ENCODE data around the gene RGS6. TPM values are rescaled to one million over a fixed set of nuclear protein-coding genes. Genes with fewer than 3 reads are reported as not detected.

Gene RGS6
- total and polyA plus RNA-seq, 4 donors = 0.21 to 5.4 (median 0.45) TPM

GRCh38 chr14:71890541-71890940, 41.7 kb upstream of the RGS6 start:
- 88 to 97% methylated on average over 1 of the region's 1 CpG for WGBS, 2 donors
- Histone ChIP-seq H3K4me3 (no peak overlapping the region), H3K9me3 (ENCODE audit: control insufficient read depth in 4 of 4, insufficient read depth in 3 of 4, low read length in 3 of 4) (no peaks in the 10 kb centered on the region), H3K27me3 (ENCODE audit: control insufficient read depth in 3 of 3, insufficient read depth in 3 of 3, low read length in 2 of 3) (no peaks in the 10 kb centered on the region), H3K4me1 (ENCODE audit: control insufficient read depth in 5 of 5, insufficient read depth in 5 of 5, low read length in 5 of 5) (no peaks in the 10 kb centered on the region), H3K27ac (ENCODE audit: low read depth in 1 of 2, low read length in 1 of 2) (no peak overlapping the region), H3K9ac (ENCODE audit: insufficient read depth in 1 of 2, low read length in 2 of 2) (no peak overlapping the region), H3K36me3 (ENCODE audit: control insufficient read depth in 4 of 4, insufficient read depth in 4 of 4, low read length in 4 of 4) (no peaks in the 10 kb centered on the region)
- ATAC-seq (ENCODE audit: insufficient read depth, low FRiP score) (no peak), DNase-seq (no peak)
- TF ChIP-seq, protein P1, sequence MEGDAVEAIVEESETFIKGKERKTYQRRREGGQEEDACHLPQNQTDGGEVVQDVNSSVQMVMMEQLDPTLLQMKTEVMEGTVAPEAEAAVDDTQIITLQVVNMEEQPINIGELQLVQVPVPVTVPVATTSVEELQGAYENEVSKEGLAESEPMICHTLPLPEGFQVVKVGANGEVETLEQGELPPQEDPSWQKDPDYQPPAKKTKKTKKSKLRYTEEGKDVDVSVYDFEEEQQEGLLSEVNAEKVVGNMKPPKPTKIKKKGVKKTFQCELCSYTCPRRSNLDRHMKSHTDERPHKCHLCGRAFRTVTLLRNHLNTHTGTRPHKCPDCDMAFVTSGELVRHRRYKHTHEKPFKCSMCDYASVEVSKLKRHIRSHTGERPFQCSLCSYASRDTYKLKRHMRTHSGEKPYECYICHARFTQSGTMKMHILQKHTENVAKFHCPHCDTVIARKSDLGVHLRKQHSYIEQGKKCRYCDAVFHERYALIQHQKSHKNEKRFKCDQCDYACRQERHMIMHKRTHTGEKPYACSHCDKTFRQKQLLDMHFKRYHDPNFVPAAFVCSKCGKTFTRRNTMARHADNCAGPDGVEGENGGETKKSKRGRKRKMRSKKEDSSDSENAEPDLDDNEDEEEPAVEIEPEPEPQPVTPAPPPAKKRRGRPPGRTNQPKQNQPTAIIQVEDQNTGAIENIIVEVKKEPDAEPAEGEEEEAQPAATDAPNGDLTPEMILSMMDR (IDR thresholded peaks at IDR 0.05; ENCODE audit: control extremely low read depth, extremely low read depth) = no peak

- H3K4me3 ChIP-seq = no peak overlapping the region
- no peak overlapping the region for H3K27ac ChIP-seq (ENCODE audit: low read depth in 1 of 2, low read length in 1 of 2)
- WGBS, 2 donors = 89 to 95% methylated on average over 6 of the region's 6 CpGs
- H3K36me3 ChIP-seq (ENCODE audit: control insufficient read depth in 4 of 4, insufficient read depth in 4 of 4, low read length in 4 of 4) = no peaks in the 10 kb centered on the region
- no peak for ATAC-seq (ENCODE audit: insufficient read depth, low FRiP score)
- no peaks in the 10 kb centered on the region for H3K27me3 ChIP-seq (ENCODE audit: control insufficient read depth in 3 of 3, insufficient read depth in 3 of 3, low read length in 2 of 3)
- TF ChIP-seq, protein P1 (IDR thresholded peaks at IDR 0.05; ENCODE audit: control extremely low read depth, extremely low read depth) = no peak
- no peaks in the 10 kb centered on the region for H3K9me3 ChIP-seq (ENCODE audit: control insufficient read depth in 4 of 4, insufficient read depth in 3 of 4, low read length in 3 of 4)
- DNase-seq = no peak
- H3K4me1 ChIP-seq (ENCODE audit: control insufficient read depth in 5 of 5, insufficient read depth in 5 of 5, low read length in 5 of 5) = peaks cover 0 to 1% (median 0%) of the 10 kb centered on the region in 5 donors
- H3K9ac ChIP-seq (ENCODE audit: insufficient read depth in 1 of 2, low read length in 2 of 2) = no peak overlapping the region
These were observed 41.0 kb upstream of the RGS6 start for GRCh38 chr14:71891185-71891584.

DNA sequence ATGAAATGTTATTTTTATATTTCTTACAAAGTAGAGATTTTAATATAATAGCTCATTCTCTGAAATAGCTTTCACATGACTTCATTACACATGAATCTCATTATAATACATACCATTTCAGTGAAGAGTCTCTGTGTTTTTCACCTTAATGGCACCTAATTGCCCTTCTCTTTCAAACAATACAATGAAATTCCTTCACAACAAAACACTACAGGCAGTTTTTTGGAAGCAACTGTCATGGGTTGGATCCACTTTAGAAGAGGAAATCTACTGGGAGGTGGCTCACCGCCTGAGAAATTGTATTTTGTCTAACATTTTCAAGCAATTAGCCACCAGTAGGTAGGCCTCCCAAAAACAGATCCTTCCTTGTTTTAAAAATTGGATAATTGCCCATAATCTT, 40.3 kb upstream of the RGS6 start:
- H3K36me3 ChIP-seq (ENCODE audit: control insufficient read depth in 4 of 4, insufficient read depth in 4 of 4, low read length in 4 of 4) = no peaks in the 10 kb centered on the region
- no peak overlapping the region for H3K27ac ChIP-seq (ENCODE audit: low read depth in 1 of 2, low read length in 1 of 2)
- 83 to 88% methylated on average over 1 of the region's 1 CpG for WGBS, 2 donors
- TF ChIP-seq, protein P1 (IDR thresholded peaks at IDR 0.05; ENCODE audit: control extremely low read depth, extremely low read depth) = no peak
- H3K27me3 ChIP-seq (ENCODE audit: control insufficient read depth in 3 of 3, insufficient read depth in 3 of 3, low read length in 2 of 3) = no peaks in the 10 kb centered on the region
- no peaks in the 10 kb centered on the region for H3K9me3 ChIP-seq (ENCODE audit: control insufficient read depth in 4 of 4, insufficient read depth in 3 of 4, low read length in 3 of 4)
- no peak overlapping the region for H3K9ac ChIP-seq (ENCODE audit: insufficient read depth in 1 of 2, low read length in 2 of 2)
- H3K4me1 ChIP-seq (ENCODE audit: control insufficient read depth in 5 of 5, insufficient read depth in 5 of 5, low read length in 5 of 5) = peaks cover 0 to 1% (median 0%) of the 10 kb centered on the region in 5 donors
- DNase-seq (no peak), ATAC-seq (ENCODE audit: insufficient read depth, low FRiP score) (no peak)
- no peak overlapping the region for H3K4me3 ChIP-seq

- H3K4me3 ChIP-seq = no peak overlapping the region
- DNase-seq = no peak
- no peak overlapping the region for H3K9ac ChIP-seq (ENCODE audit: insufficient read depth in 1 of 2, low read length in 2 of 2)
- peaks cover 0 to 3% (median under 1%) of the 10 kb centered on the region in 4 donors for H3K9me3 ChIP-seq (ENCODE audit: control insufficient read depth in 4 of 4, insufficient read depth in 3 of 4, low read length in 3 of 4)
- H3K27me3 ChIP-seq (ENCODE audit: control insufficient read depth in 3 of 3, insufficient read depth in 3 of 3, low read length in 2 of 3) = peaks cover 0 to 4% (median 0%) of the 10 kb centered on the region in 3 donors
- H3K27ac ChIP-seq (ENCODE audit: low read depth in 1 of 2, low read length in 1 of 2) = no peak overlapping the region
- TF ChIP-seq, protein P1 (IDR thresholded peaks at IDR 0.05; ENCODE audit: control extremely low read depth, extremely low read depth) = no peak
- H3K36me3 ChIP-seq (ENCODE audit: control insufficient read depth in 4 of 4, insufficient read depth in 4 of 4, low read length in 4 of 4) = no peaks in the 10 kb centered on the region
- ATAC-seq (ENCODE audit: insufficient read depth, low FRiP score) = no peak
- H3K4me1 ChIP-seq (ENCODE audit: control insufficient read depth in 5 of 5, insufficient read depth in 5 of 5, low read length in 5 of 5) = peaks cover 0 to 10% (median 0%) of the 10 kb centered on the region in 5 donors
- 67 to 81% methylated on average over 4 of the region's 4 CpGs for WGBS, 2 donors
These were observed 27.2 kb upstream of the RGS6 start for GRCh38 chr14:71905031-71905430.

Measured in lung (tissue), 12 donors.